Measurements from ENCODE around the gene ENTPD7.

Gene ENTPD7, protein sequence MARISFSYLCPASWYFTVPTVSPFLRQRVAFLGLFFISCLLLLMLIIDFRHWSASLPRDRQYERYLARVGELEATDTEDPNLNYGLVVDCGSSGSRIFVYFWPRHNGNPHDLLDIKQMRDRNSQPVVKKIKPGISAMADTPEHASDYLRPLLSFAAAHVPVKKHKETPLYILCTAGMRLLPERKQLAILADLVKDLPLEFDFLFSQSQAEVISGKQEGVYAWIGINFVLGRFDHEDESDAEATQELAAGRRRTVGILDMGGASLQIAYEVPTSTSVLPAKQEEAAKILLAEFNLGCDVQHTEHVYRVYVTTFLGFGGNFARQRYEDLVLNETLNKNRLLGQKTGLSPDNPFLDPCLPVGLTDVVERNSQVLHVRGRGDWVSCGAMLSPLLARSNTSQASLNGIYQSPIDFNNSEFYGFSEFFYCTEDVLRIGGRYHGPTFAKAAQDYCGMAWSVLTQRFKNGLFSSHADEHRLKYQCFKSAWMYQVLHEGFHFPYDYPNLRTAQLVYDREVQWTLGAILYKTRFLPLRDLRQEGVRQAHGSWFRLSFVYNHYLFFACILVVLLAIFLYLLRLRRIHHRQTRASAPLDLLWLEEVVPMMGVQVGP

DNA sequence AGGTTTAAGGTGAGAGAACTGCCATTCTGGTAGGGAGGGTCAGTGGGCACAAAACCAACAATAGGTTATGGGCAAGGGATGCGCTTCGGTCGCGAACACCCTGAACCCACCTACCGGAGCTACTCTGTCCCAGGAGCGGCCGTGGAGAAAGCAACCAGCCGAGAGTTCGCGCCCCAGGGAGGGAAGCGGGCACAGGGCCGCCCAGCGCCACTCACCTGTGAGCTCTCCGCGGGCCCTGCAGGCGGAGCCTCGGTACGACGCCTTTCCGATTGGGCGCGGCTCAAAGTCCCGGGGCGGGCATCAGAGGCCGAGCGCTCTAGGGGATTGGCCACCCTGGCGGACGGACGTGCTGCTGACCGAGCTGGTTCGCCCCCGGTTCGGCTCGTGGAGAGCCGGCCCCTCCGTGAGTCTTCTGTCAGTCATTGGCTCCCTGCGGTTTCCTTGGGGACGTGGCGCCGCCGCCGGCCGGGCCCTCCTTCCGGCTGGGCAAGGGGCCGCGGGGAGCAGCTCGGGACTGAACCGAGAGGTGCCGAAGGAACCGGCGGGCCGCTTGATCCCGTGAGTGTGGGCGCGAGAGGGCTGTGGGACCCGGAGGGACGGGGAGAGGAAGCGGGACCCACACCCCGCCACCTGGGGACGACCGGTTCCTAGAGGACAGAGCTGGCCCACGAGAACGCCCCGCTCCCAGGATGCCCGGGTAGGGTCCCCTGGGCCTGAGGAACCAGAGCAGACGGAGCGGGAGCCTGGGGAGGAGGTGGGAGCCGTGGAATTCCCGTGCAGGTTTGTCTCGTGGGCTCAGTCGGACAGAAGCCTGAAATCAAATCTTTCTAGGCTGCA, at the start of gene ENTPD7:
ENTPD7 (plus strand) TSS at position 479 of the 837 bp plus-strand sequence. CDS start 448 bp downstream, outside the sequence.
- peaks cover 36% of the 10 kb centered on the region for H3K79me2 ChIP-seq (ENCODE audit: control insufficient read depth, insufficient read depth, low read length, unreplicated experiment)
- H3K4me3 ChIP-seq (ENCODE audit: low read depth, low read length), result peak within 1 kb of the TSS; percentile 84
- 0 out of 2 replicates have a peak, but pooled peaks cover 4% of the 10 kb centered on the region for H3K36me3 ChIP-seq (ENCODE audit: insufficient read depth, low read length)
- H3K4me1 ChIP-seq (ENCODE audit: control insufficient read depth, insufficient read depth, low read length, unreplicated experiment), result peaks cover 24% of the 10 kb centered on the region
- H3K27me3 ChIP-seq (ENCODE audit: insufficient read depth, low read length), result no peaks in the 10 kb centered on the region
- peak within 1 kb of the TSS; percentile 92 for H3K27ac ChIP-seq (ENCODE audit: low read depth, low read length)
- peak within 1 kb of the TSS; percentile 76 for H2AFZ ChIP-seq (ENCODE audit: low read length, unreplicated experiment)

DNA sequence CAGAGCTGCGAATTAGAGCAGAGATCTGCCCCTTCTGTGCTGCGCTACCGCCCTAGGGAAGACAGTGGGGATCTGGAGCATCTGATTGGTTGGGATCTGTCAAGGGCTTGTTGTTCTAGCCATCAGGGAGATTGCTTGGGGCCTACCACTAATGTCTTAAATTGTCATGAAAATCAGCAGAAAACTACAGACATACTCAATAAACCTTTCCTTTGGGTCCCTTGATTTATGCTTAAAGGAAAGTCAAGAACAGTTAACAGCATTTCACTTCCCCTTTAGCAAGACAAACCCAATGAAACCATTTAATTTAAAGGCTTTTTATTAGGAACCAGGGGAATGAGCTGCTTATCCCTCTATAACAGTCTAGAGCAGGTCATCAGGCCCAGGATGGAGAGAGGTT, 49.1 kb upstream of the ENTPD7 start:
- Histone ChIP-seq H3K36me3 (ENCODE audit: insufficient read depth, low read length) (peaks cover 18% of the 10 kb centered on the region; the same call in 1 of the 2 replicates), H3K27me3 (ENCODE audit: insufficient read depth, low read length) (no peaks in the 10 kb centered on the region), H3K79me2 (ENCODE audit: control insufficient read depth, insufficient read depth, low read length, unreplicated experiment) (peaks cover 10% of the 10 kb centered on the region), H3K4me1 (ENCODE audit: control insufficient read depth, insufficient read depth, low read length, unreplicated experiment) (no peaks in the 10 kb centered on the region), H3K27ac (ENCODE audit: low read depth, low read length) (no peak overlapping the region), H3K4me3 (ENCODE audit: low read depth, low read length) (no peak overlapping the region), H2AFZ (ENCODE audit: low read length, unreplicated experiment) (no peak overlapping the region)

DNA sequence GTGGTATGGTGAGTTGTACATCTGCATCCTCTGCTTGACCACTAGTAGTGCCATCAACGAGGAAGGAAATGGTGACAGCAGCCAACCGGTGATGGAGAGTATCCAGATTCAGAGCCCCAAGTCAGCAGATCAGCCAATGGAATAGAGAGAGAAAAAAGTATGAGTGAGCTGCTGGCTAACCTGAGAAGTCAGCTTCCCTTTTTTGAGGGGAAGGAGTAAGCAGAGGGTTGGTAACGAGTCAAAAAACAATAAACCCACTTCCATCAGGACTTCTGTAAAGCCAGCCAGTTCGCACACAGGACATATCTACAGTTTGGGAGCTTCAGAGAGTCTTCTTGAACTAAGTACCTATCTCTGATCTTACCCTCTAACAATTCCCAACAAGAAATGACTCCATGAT, 48.0 kb upstream of the ENTPD7 start:
- peaks cover 21% of the 10 kb centered on the region for H3K79me2 ChIP-seq (ENCODE audit: control insufficient read depth, insufficient read depth, low read length, unreplicated experiment)
- peaks cover 18% of the 10 kb centered on the region; the same call in 1 of the 2 replicates for H3K36me3 ChIP-seq (ENCODE audit: insufficient read depth, low read length)
- H3K27ac ChIP-seq (ENCODE audit: low read depth, low read length), result no peak overlapping the region
- H3K4me1 ChIP-seq (ENCODE audit: control insufficient read depth, insufficient read depth, low read length, unreplicated experiment), result no peaks in the 10 kb centered on the region
- no peaks in the 10 kb centered on the region for H3K27me3 ChIP-seq (ENCODE audit: insufficient read depth, low read length)
- no peak overlapping the region for H3K4me3 ChIP-seq (ENCODE audit: low read depth, low read length)
- H2AFZ ChIP-seq (ENCODE audit: low read length, unreplicated experiment), result no peak overlapping the region

DNA sequence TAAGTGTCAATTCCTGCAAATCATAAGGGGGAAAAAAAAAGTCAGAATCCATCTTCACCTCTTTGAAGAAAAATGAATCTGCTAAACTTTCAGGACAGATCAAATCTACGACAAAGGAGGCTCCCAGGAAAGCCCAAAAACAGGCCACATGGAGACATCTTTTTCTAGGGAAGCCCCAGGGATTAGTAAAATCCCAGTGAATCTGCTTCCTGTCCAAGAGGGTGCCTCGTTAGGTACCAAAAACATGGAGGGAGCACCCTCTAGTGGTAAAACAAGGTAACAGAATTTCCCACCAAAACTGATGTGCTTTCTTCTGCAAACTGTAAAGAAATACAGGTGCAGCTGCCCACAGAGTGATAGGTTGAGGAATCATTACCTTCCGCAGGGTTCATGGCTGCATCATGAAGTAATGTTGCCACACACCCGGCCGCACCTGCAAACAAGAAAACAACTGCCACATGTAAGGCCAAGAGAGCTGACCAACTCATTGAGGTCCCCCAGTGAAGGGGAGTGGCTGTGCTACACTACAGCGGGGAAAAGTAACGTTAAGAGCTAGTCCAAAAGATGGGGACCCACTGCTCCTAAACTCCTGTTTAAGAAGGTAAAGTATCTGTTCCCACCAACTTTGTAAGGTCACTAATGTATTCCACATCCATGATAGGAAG, 47.0 kb upstream of the ENTPD7 start:
- Histone ChIP-seq H3K4me3 (ENCODE audit: low read depth, low read length) (no peak overlapping the region), H3K27me3 (ENCODE audit: insufficient read depth, low read length) (no peaks in the 10 kb centered on the region), H2AFZ (ENCODE audit: low read length, unreplicated experiment) (no peak overlapping the region), H3K79me2 (ENCODE audit: control insufficient read depth, insufficient read depth, low read length, unreplicated experiment) (peaks cover 31% of the 10 kb centered on the region), H3K4me1 (ENCODE audit: control insufficient read depth, insufficient read depth, low read length, unreplicated experiment) (peaks cover 9% of the 10 kb centered on the region), H3K27ac (ENCODE audit: low read depth, low read length) (no peak overlapping the region), H3K36me3 (ENCODE audit: insufficient read depth, low read length) (peaks cover 18% of the 10 kb centered on the region; the same call in 1 of the 2 replicates)

DNA sequence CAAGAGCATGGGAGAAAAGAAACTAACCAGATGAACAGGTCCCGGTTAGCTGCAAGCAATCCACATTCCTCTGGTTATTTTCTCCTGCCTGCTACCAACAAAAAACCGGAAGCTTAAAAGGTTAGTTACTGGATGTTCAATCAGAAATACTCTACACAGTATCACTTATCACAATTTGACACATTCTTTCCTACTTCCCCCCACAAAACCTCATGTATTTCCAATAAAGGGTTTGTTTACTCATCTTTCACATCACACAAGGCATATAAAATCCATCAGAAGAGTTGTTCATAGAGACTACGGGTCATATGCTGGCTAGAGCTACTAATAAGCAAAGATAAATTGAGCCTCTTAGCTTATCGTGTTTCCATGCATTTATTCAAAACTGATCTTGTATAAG, 43.9 kb upstream of the ENTPD7 start:
- peaks cover 22% of the 10 kb centered on the region; the same call in 1 of the 2 replicates for H3K36me3 ChIP-seq (ENCODE audit: insufficient read depth, low read length)
- H3K27ac ChIP-seq (ENCODE audit: low read depth, low read length), result no peak overlapping the region
- H3K4me1 ChIP-seq (ENCODE audit: control insufficient read depth, insufficient read depth, low read length, unreplicated experiment), result peaks cover 16% of the 10 kb centered on the region
- H3K27me3 ChIP-seq (ENCODE audit: insufficient read depth, low read length), result no peaks in the 10 kb centered on the region
- H3K4me3 ChIP-seq (ENCODE audit: low read depth, low read length), result no peak overlapping the region
- peaks cover 60% of the 10 kb centered on the region for H3K79me2 ChIP-seq (ENCODE audit: control insufficient read depth, insufficient read depth, low read length, unreplicated experiment)
- H2AFZ ChIP-seq (ENCODE audit: low read length, unreplicated experiment), result no peak overlapping the region

DNA sequence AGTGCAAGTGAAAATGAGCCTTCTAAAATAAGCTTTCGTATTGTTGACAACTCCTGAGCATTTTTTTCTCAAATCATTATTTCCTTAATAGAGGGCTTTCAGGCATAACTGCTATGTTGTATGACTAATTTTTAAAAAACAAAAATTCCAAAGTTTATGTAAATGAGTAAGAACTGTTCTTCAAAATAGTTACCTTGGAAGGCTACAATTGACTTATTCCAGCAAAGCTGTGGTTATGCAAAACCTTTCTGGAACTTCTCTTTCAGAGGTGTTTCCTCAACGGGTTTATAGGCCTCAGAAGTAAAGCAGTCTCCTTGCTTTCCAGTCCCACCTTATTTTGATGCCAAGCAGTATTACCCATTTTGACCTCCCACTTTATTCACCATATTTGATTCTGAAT, 41.6 kb upstream of the ENTPD7 start:
- no peak overlapping the region for H3K27ac ChIP-seq (ENCODE audit: low read depth, low read length)
- H2AFZ ChIP-seq (ENCODE audit: low read length, unreplicated experiment), result no peak overlapping the region
- peak overlapping the region; percentile 98 for H3K4me3 ChIP-seq (ENCODE audit: low read depth, low read length)
- no peaks in the 10 kb centered on the region for H3K27me3 ChIP-seq (ENCODE audit: insufficient read depth, low read length)
- peaks cover 60% of the 10 kb centered on the region for H3K79me2 ChIP-seq (ENCODE audit: control insufficient read depth, insufficient read depth, low read length, unreplicated experiment)
- H3K4me1 ChIP-seq (ENCODE audit: control insufficient read depth, insufficient read depth, low read length, unreplicated experiment), result peaks cover 27% of the 10 kb centered on the region
- peaks cover 8% of the 10 kb centered on the region; the same call in 1 of the 2 replicates for H3K36me3 ChIP-seq (ENCODE audit: insufficient read depth, low read length)

DNA sequence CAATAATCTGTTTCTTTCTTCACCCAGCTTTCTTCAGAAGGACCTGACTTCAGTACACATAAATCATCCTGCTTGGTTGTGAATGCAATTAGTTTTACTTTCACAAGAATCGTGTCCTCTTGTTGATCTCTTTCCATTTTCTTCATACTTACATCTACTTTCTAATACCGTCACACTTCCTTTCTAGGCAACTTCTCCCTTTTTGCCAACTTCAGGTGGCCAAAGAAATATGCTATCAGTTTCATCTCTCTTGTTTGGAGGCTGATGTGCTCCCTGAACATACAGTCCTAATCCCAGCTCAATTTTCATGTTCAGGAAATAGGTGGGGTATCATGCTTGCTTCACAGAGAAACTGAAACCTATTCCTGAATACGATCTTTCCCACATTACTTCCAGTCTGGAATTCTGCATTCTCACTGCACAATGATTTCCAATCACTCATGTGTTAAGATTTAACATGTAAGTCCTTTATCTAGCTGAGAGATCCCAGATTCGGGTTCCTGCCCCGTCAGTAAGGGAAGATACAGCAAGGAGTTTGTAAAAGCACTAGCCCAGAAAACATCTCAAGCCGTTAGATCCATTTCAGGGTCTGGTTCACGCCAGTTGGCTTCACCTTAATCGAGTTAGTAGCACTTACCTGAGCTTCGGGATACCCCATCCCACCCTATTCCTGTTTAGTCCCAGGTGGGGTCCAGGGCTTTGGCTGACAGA, 40.1 kb upstream of the ENTPD7 start:
- Histone ChIP-seq H3K79me2 (ENCODE audit: control insufficient read depth, insufficient read depth, low read length, unreplicated experiment) (peaks cover 58% of the 10 kb centered on the region), H3K27me3 (ENCODE audit: insufficient read depth, low read length) (no peaks in the 10 kb centered on the region), H3K4me1 (ENCODE audit: control insufficient read depth, insufficient read depth, low read length, unreplicated experiment) (peaks cover 28% of the 10 kb centered on the region), H3K4me3 (ENCODE audit: low read depth, low read length) (peak overlapping the region; percentile 98), H3K27ac (ENCODE audit: low read depth, low read length) (peak overlapping the region; percentile 94), H3K36me3 (ENCODE audit: insufficient read depth, low read length) (peaks cover 8% of the 10 kb centered on the region; the same call in 1 of the 2 replicates), H2AFZ (ENCODE audit: low read length, unreplicated experiment) (no peak overlapping the region)

DNA sequence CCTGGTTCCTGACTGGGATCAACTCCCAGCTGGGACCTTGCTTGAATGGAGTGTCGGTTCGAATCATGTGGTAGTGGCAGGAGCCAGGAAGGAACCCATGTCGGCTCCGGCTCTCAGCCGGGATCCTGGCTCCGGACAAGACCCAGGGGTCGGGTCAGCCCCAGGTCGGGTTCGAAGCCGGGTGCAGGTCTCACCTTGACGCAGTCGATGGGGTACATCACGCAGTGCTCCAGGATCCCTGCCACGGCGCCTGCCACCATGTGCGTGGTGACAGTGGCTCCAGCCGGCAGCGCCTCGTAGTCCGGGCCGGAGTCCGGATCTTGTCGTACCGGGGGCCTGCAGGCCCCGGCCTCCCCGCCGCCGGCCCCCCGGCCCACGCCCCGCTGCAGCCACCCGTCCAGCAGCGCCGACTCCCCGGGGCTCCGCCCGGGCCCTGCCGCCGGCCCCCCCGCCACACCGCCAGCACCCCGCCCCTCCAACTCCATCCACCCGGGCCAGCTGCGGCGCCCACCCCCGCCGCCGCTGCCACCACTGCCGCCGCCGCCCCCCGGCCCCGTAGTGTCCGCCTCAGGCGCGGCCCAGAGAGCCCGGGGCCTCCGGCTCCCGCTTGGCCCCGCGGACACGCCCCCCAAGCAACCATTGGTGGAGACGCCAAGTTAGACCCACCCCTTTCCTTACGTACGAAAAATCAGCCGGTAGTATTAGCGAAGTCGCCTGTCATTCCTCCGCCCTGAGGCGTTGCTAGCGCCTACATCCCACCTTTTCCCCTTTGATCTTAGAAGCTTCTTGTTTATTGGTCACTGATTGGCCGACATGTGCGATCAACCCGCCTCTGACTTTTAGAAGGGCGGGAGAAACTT, 39.2 kb upstream of the ENTPD7 start, which contains the start of gene SLC25A28:
SLC25A28 (minus strand) TSS at position 589 of the 860 bp plus-strand sequence; CDS start at position 485, 104 bp downstream.
- Histone ChIP-seq H3K4me3 (ENCODE audit: low read depth, low read length) (peak within 1 kb of the TSS; percentile 98), H3K79me2 (ENCODE audit: control insufficient read depth, insufficient read depth, low read length, unreplicated experiment) (peaks cover 51% of the 10 kb centered on the region), H3K27me3 (ENCODE audit: insufficient read depth, low read length) (no peaks in the 10 kb centered on the region), H3K27ac (ENCODE audit: low read depth, low read length) (peak within 1 kb of the TSS; percentile 94), H3K4me1 (ENCODE audit: control insufficient read depth, insufficient read depth, low read length, unreplicated experiment) (peaks cover 28% of the 10 kb centered on the region), H3K36me3 (ENCODE audit: insufficient read depth, low read length) (peaks cover 8% of the 10 kb centered on the region; the same call in 1 of the 2 replicates), H2AFZ (ENCODE audit: low read length, unreplicated experiment) (peak within 1 kb of the TSS; percentile 54)

All from ACC112 (cell line).